HFFc6 (cell line): ENCODE results near the gene HSPA4. TPM values are rescaled to one million over a fixed set of nuclear protein-coding genes. Genes with fewer than 3 reads are reported as not detected.
"Not testable (repeated sequence)": the region's sequence is repeated elsewhere in the genome, so short reads cannot be mapped to it uniquely, and the experiment has no call there.

Experiments used
- DNase-seq: peaks from one replicate; pipeline ENCODE4 v3.0.0-alpha.2; 2018
- H3K27ac Mint-ChIP-seq: 2 replicates; pipeline ENCODE4 v1.8.0; 2020; ENCODE audit warnings: mild to moderate bottlenecking, mixed read lengths
- H3K27me3 Mint-ChIP-seq: 2 replicates; pipeline ENCODE4 v1.8.0; 2021; ENCODE audit warnings: mild to moderate bottlenecking, moderate library complexity, mixed read lengths; ENCODE audit not compliant: insufficient read depth
- H3K36me3 Mint-ChIP-seq: 2 replicates; pipeline ENCODE4 v1.8.0; 2021; ENCODE audit warnings: low read depth, mixed read lengths
- H3K4me1 Mint-ChIP-seq: 2 replicates; pipeline ENCODE4 v1.8.0; 2020; ENCODE audit warnings: low read depth, mixed read lengths
- H3K4me3 Mint-ChIP-seq: 2 replicates; pipeline ENCODE4 v1.8.0; 2020; ENCODE audit warnings: mild to moderate bottlenecking, moderate library complexity, mixed read lengths
- H3K9me3 Mint-ChIP-seq: 2 replicates; pipeline ENCODE4 v1.8.0; 2020; ENCODE audit warnings: mild to moderate bottlenecking, mixed read lengths
- CTCF ChIP-seq: fragments of 200-600 bp; sonication (generic); IDR thresholded peaks from 2 replicates; pipeline ENCODE4 v1.5.0; 2021; ENCODE audit warnings: antibody characterized with exemption, mild to moderate bottlenecking
- total RNA-seq, 6 experiments: library from RNA; stranded (reverse); fragmentation: NEBNext Ultra II Directional; extraction: Animal tissue kit (Norgen Biotek cat#: 25700); gene quantifications; 2 replicates in 1 of 6; 3 replicates in 5 of 6; pipeline ENCODE4 v1.2.3, GENCODE V29; 2021

HSPA4 gene
- total RNA-seq, 6 experiments from 2014 or later, result 181 to 235 (median 214) TPM

- Mint-ChIP-seq H3K9me3 (no peaks in the 10 kb centered on the region), H3K36me3 (peaks cover 38% of the 10 kb centered on the region), H3K4me3 (no peak overlapping the region), H3K27ac (no peak overlapping the region), H3K27me3 (peaks cover 1% of the 10 kb centered on the region; the same call in 1 of the 2 replicates), H3K4me1 (peaks cover 37% of the 10 kb centered on the region)
- DNase-seq, result no peak
- no peak for TF ChIP-seq CTCF
Observed at GRCh38 chr5:133083901-133084300, 32.1 kb downstream of the HSPA4 start.

GRCh38 chr5:133085171-133085570, 33.4 kb downstream of the HSPA4 start:
- not testable (repeated sequence) for H3K9me3 Mint-ChIP-seq, DNase-seq, H3K27me3 Mint-ChIP-seq, H3K27ac Mint-ChIP-seq, H3K4me3 Mint-ChIP-seq
- peaks cover 38% of the 10 kb centered on the region for H3K36me3 Mint-ChIP-seq
- H3K4me1 Mint-ChIP-seq, result peaks cover 25% of the 10 kb centered on the region

GRCh38 chr5:133086366-133086875, 34.6 kb downstream of the HSPA4 start:
- DNase-seq, result no peak
- TF ChIP-seq CTCF, result no peak
- H3K36me3 Mint-ChIP-seq, result peaks cover 37% of the 10 kb centered on the region
- H3K27me3 Mint-ChIP-seq, result peaks cover 1% of the 10 kb centered on the region; the same call in 1 of the 2 replicates
- no peak overlapping the region for H3K27ac Mint-ChIP-seq
- H3K4me3 Mint-ChIP-seq, result no peak overlapping the region
- H3K4me1 Mint-ChIP-seq, result peaks cover 16% of the 10 kb centered on the region
- H3K9me3 Mint-ChIP-seq, result no peaks in the 10 kb centered on the region

GRCh38 chr5:133088064-133088463, 36.3 kb downstream of the HSPA4 start:
- Mint-ChIP-seq H3K36me3 (peaks cover 43% of the 10 kb centered on the region), H3K27ac (no peak overlapping the region)

GRCh38 chr5:133091034-133091433, 39.2 kb downstream of the HSPA4 start:
- peaks cover 6% of the 10 kb centered on the region; the same call in 1 of the 2 replicates for H3K4me1 Mint-ChIP-seq

More at GRCh38 chr5:133088064-133088463, 36.3 kb downstream of the HSPA4 start:
- TF ChIP-seq CTCF, result no peak
- peaks cover 9% of the 10 kb centered on the region; the same call in 1 of the 2 replicates for H3K4me1 Mint-ChIP-seq
- DNase-seq, result no peak
- H3K27me3 Mint-ChIP-seq, result peaks cover 1% of the 10 kb centered on the region; the same call in 1 of the 2 replicates
- H3K4me3 Mint-ChIP-seq, result no peak overlapping the region
- H3K9me3 Mint-ChIP-seq, result no peaks in the 10 kb centered on the region

More at GRCh38 chr5:133091034-133091433, 39.2 kb downstream of the HSPA4 start:
- peaks cover 1% of the 10 kb centered on the region; the same call in 1 of the 2 replicates for H3K27me3 Mint-ChIP-seq
- no peak overlapping the region for H3K27ac Mint-ChIP-seq
- no peaks in the 10 kb centered on the region for H3K9me3 Mint-ChIP-seq
- no peak for TF ChIP-seq CTCF
- H3K4me3 Mint-ChIP-seq, result no peak overlapping the region
- peaks cover 38% of the 10 kb centered on the region for H3K36me3 Mint-ChIP-seq
- DNase-seq, result no peak
